GM21723 (cell line): ENCODE results near the gene TMEM204.

Source experiments
- ATAC-seq: cut with Tn5 transposase; IDR thresholded peaks from one replicate; pipeline ENCODE4 v1.9.1; 2021; ENCODE audit warnings: mild to moderate bottlenecking, moderate library complexity; ENCODE audit not compliant: unreplicated experiment

TMEM204 gene

GRCh38 chr16:1536601-1537000, 3.1 kb downstream of the TMEM204 start:
- ATAC-seq, result no peak

- ATAC-seq, result no peak
Observed at GRCh38 chr16:1537138-1537577, 3.7 kb downstream of the TMEM204 start.

- no peak for ATAC-seq
Observed at GRCh38 chr16:1537763-1538289, 4.4 kb downstream of the TMEM204 start.

- ATAC-seq, result no peak
Observed at GRCh38 chr16:1538804-1539520, 5.5 kb downstream of the TMEM204 start.

- no peak for ATAC-seq
Observed at GRCh38 chr16:1539720-1540555, 6.5 kb downstream of the TMEM204 start.

- ATAC-seq, result no peak
Observed at GRCh38 chr16:1540556-1540855, 7.0 kb downstream of the TMEM204 start.

GRCh38 chr16:1541293-1542165, 8.1 kb downstream of the TMEM204 start:
- no peak for ATAC-seq

GRCh38 chr16:1542166-1542500, 8.7 kb downstream of the TMEM204 start:
- no peak for ATAC-seq

- ATAC-seq, result no peak
Observed at GRCh38 chr16:1542533-1542932, 9.1 kb downstream of the TMEM204 start.

- no peak for ATAC-seq
Observed at GRCh38 chr16:1543085-1543896, 9.8 kb downstream of the TMEM204 start.

GRCh38 chr16:1545044-1546040, 11.9 kb downstream of the TMEM204 start:
- ATAC-seq, result no peak

GRCh38 chr16:1546430-1546829, 13.0 kb downstream of the TMEM204 start:
- no peak for ATAC-seq

- no peak for ATAC-seq
Observed at GRCh38 chr16:1548233-1548632, 14.8 kb downstream of the TMEM204 start.

GRCh38 chr16:1548727-1549126, 15.3 kb downstream of the TMEM204 start:
- no peak for ATAC-seq

- no peak for ATAC-seq
Observed at GRCh38 chr16:1550069-1550468, 16.6 kb downstream of the TMEM204 start.

GRCh38 chr16:1550696-1551095, 17.2 kb downstream of the TMEM204 start:
- no peak for ATAC-seq

- no peak for ATAC-seq
Observed at GRCh38 chr16:1551166-1551565, 17.7 kb downstream of the TMEM204 start.

GRCh38 chr16:1552129-1552528, 18.7 kb downstream of the TMEM204 start:
- no peak for ATAC-seq
